ENCODE results near the gene KCTD17.

- TF ChIP-seq, protein P1, sequence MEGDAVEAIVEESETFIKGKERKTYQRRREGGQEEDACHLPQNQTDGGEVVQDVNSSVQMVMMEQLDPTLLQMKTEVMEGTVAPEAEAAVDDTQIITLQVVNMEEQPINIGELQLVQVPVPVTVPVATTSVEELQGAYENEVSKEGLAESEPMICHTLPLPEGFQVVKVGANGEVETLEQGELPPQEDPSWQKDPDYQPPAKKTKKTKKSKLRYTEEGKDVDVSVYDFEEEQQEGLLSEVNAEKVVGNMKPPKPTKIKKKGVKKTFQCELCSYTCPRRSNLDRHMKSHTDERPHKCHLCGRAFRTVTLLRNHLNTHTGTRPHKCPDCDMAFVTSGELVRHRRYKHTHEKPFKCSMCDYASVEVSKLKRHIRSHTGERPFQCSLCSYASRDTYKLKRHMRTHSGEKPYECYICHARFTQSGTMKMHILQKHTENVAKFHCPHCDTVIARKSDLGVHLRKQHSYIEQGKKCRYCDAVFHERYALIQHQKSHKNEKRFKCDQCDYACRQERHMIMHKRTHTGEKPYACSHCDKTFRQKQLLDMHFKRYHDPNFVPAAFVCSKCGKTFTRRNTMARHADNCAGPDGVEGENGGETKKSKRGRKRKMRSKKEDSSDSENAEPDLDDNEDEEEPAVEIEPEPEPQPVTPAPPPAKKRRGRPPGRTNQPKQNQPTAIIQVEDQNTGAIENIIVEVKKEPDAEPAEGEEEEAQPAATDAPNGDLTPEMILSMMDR (conservative IDR thresholded peaks at IDR 0.05): no peak
- TF ChIP-seq EZH2 (IDR thresholded peaks at IDR 0.05; ENCODE audit: low read depth): no peak
These were observed 17.3 kb downstream of the KCTD17 start for GRCh38 chr22:37068859-37069258.

All from PC-9 (cell line).